Measurements from ENCODE around the gene TSBP1.

The TSBP1 gene

DNA sequence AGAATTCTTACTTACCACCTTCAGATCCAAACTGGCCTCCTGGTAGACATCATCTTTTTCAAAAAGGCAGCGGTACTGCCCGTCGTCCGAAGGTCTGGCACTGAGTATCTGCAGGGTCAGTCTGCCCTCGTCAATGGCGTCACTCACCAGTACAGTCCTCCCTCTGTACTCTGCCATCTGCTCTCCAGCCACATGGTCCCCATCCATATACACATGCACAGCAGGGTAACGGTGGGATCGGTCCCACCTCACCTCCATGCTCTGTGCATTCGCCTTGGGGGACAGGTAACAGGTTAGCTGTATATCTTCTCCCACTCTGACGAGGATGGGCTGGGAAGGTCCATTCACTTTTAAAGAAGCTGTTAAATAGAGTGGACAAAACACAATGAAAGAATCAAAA lies 24.3 kb upstream of the TSBP1 start:
- no peaks in the 10 kb centered on the region for H3K36me3 ChIP-seq (replicated peaks; ENCODE audit: insufficient read depth, low read length)
- H3K4me3 ChIP-seq (ENCODE audit: low read length) = no peak overlapping the region
- no peak for DNase-seq
- no peaks in the 10 kb centered on the region for H3K9me3 ChIP-seq (replicated peaks; ENCODE audit: insufficient read depth, low read length)
- peaks cover 10% of the 10 kb centered on the region for H3F3A ChIP-seq (ENCODE audit: insufficient read depth, low read length)
- no peak overlapping the region for H3K9ac ChIP-seq (ENCODE audit: low read length)
- H3K9me2 ChIP-seq (replicated peaks; ENCODE audit: insufficient read depth, low read length) = no peaks in the 10 kb centered on the region
- no peak overlapping the region for H3K27ac ChIP-seq (ENCODE audit: low read length)
- no peak overlapping the region for H3K4me2 ChIP-seq (ENCODE audit: low read depth, low read length)
- H4K20me1 ChIP-seq (ENCODE audit: insufficient read depth, low read length) = no peaks in the 10 kb centered on the region
- no peak overlapping the region for H2AFZ ChIP-seq (ENCODE audit: low read length)
- no peaks in the 10 kb centered on the region for H3K79me2 ChIP-seq (ENCODE audit: low read length)
- peaks cover 9% of the 10 kb centered on the region for H3K4me1 ChIP-seq (ENCODE audit: low read length)
- no peaks in the 10 kb centered on the region for H3K27me3 ChIP-seq (replicated peaks; ENCODE audit: insufficient read depth, low read length)
- no peak for TF ChIP-seq EZH2 (optimal IDR thresholded peaks at IDR 0.05; ENCODE audit: low read depth, low read length)
- TF ChIP-seq EZH2phosphoT487 (IDR thresholded peaks at IDR 0.05; ENCODE audit: low read length) = no peak
- TF ChIP-seq, protein P1, sequence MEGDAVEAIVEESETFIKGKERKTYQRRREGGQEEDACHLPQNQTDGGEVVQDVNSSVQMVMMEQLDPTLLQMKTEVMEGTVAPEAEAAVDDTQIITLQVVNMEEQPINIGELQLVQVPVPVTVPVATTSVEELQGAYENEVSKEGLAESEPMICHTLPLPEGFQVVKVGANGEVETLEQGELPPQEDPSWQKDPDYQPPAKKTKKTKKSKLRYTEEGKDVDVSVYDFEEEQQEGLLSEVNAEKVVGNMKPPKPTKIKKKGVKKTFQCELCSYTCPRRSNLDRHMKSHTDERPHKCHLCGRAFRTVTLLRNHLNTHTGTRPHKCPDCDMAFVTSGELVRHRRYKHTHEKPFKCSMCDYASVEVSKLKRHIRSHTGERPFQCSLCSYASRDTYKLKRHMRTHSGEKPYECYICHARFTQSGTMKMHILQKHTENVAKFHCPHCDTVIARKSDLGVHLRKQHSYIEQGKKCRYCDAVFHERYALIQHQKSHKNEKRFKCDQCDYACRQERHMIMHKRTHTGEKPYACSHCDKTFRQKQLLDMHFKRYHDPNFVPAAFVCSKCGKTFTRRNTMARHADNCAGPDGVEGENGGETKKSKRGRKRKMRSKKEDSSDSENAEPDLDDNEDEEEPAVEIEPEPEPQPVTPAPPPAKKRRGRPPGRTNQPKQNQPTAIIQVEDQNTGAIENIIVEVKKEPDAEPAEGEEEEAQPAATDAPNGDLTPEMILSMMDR (IDR thresholded peaks at IDR 0.05; ENCODE audit: low read length) = no peak

DNA sequence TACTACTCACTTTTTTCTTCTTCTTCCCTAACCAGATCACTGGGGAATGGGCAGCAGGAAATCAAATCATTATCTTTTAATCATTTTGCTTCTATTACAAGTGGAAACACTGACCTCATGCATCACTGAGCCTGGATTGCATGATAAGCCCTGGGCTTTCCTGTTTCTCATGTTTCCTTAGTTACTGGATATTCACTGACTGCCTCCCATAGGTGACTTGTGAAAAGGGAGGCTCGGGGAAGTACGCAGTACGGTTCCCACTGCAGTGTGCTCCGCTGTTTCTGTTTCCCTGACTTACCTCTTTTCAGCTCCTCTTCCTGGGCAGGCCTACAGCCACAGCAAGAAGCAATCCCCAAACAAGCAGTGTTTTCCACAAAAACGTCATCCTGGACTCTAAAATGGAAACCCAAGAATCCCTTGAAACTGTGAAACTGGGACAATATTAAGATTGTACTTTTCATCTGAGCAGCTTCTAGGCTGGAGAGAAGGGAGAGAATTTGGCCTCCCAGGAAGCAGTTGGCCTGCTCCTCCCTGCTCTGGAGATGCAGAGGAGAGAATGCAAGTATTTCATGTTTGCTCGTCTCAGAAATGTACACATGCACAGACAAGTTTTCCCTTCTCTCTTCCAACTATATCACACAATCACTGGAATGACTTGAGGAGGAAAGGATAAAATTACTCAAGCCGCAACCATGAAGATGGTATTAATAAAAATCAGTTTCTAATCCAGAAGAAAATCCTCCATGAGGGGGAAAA lies 22.1 kb upstream of the TSBP1 start:
- no peaks in the 10 kb centered on the region for H3K36me3 ChIP-seq (replicated peaks; ENCODE audit: insufficient read depth, low read length)
- H3K9ac ChIP-seq (ENCODE audit: low read length) = no peak overlapping the region
- peaks cover 10% of the 10 kb centered on the region for H3F3A ChIP-seq (ENCODE audit: insufficient read depth, low read length)
- H3K4me1 ChIP-seq (ENCODE audit: low read length) = peaks cover 9% of the 10 kb centered on the region
- no peak for DNase-seq
- TF ChIP-seq EZH2phosphoT487 (IDR thresholded peaks at IDR 0.05; ENCODE audit: low read length) (no peak), EZH2 (optimal IDR thresholded peaks at IDR 0.05; ENCODE audit: low read depth, low read length) (no peak)
- TF ChIP-seq, protein P1 (IDR thresholded peaks at IDR 0.05; ENCODE audit: low read length) = no peak
- no peak overlapping the region for H3K27ac ChIP-seq (ENCODE audit: low read length)
- no peak overlapping the region for H2AFZ ChIP-seq (ENCODE audit: low read length)
- no peaks in the 10 kb centered on the region for H4K20me1 ChIP-seq (ENCODE audit: insufficient read depth, low read length)
- H3K27me3 ChIP-seq (replicated peaks; ENCODE audit: insufficient read depth, low read length) = no peaks in the 10 kb centered on the region
- no peak overlapping the region for H3K4me2 ChIP-seq (ENCODE audit: low read depth, low read length)
- H3K79me2 ChIP-seq (ENCODE audit: low read length) = no peaks in the 10 kb centered on the region
- no peaks in the 10 kb centered on the region for H3K9me3 ChIP-seq (replicated peaks; ENCODE audit: insufficient read depth, low read length)
- no peaks in the 10 kb centered on the region for H3K9me2 ChIP-seq (replicated peaks; ENCODE audit: insufficient read depth, low read length)
- no peak overlapping the region for H3K4me3 ChIP-seq (ENCODE audit: low read length)

DNA sequence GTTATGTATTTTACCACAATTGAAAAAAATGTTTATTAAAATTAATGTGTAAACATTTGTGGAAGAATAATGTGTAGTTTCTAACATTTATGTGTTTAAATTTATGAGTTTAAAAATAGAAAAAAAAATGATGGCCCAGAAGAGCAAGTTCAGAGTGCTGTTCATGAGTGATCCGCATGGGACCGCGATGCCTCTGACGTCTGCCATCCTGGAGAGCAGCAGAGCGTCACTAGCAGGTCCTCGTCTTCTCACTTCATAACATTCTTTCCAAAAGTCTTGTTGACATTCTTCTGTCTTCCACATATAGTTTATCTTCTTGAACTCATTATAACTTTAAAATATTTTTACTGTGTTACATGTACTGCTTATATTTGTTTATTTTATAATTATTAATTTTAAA lies 19.8 kb upstream of the TSBP1 start:
- Histone ChIP-seq H3K4me1 (ENCODE audit: low read length) (no peaks in the 10 kb centered on the region), H3K4me3 (ENCODE audit: low read length) (no peak overlapping the region), H3K27me3 (replicated peaks; ENCODE audit: insufficient read depth, low read length) (0 out of 2 replicates have a peak, but pooled peaks cover 4% of the 10 kb centered on the region), H2AFZ (ENCODE audit: low read length) (no peak overlapping the region), H3F3A (ENCODE audit: insufficient read depth, low read length) (no peaks in the 10 kb centered on the region), H3K9ac (ENCODE audit: low read length) (no peak overlapping the region), H3K27ac (ENCODE audit: low read length) (no peak overlapping the region), H3K79me2 (ENCODE audit: low read length) (no peaks in the 10 kb centered on the region), H4K20me1 (ENCODE audit: insufficient read depth, low read length) (no peaks in the 10 kb centered on the region), H3K4me2 (ENCODE audit: low read depth, low read length) (no peak overlapping the region), H3K9me2 (replicated peaks; ENCODE audit: insufficient read depth, low read length) (no peaks in the 10 kb centered on the region), H3K9me3 (replicated peaks; ENCODE audit: insufficient read depth, low read length) (no peaks in the 10 kb centered on the region), H3K36me3 (replicated peaks; ENCODE audit: insufficient read depth, low read length) (no peaks in the 10 kb centered on the region)
- TF ChIP-seq, protein P1 (IDR thresholded peaks at IDR 0.05; ENCODE audit: low read length) = no peak
- no peak for TF ChIP-seq EZH2 (optimal IDR thresholded peaks at IDR 0.05; ENCODE audit: low read depth, low read length)
- TF ChIP-seq EZH2phosphoT487 (IDR thresholded peaks at IDR 0.05; ENCODE audit: low read length) = no peak
- no peak for DNase-seq
